Astrocyte (in vitro differentiated cells and primary cell): Measurements from ENCODE around the gene TMEM151A. TPM values are rescaled to one million over a fixed set of nuclear protein-coding genes. Genes with fewer than 3 reads are reported as not detected.
A peak's percentile ranks its signal among the peaks of the same experiment; 100 is the strongest.

ENCODE experiments used
- DNase-seq: peaks from one replicate; pipeline ENCODE4 v3.0.0-alpha.2; 2010; ENCODE audit warnings: low read depth
- FAIRE-seq: peaks from 2 replicates; lab custom pipeline; 2011; peaks lifted over from hg19 to GRCh38; lab: Jason Lieb, UNC
- H2AFZ ChIP-seq: 2 replicates; pipeline ENCODE4 v1.6.0; 2012; ENCODE audit warnings: low read depth, low read length, inconsistent platforms
- H3K27ac ChIP-seq: 2 replicates; pipeline ENCODE4 v1.5.1; 2011; ENCODE audit warnings: low read depth, low read length, inconsistent platforms
- H3K27me3 ChIP-seq: 2 replicates; pipeline ENCODE4 v1.6.0; 2011; ENCODE audit warnings: low read length, inconsistent platforms; ENCODE audit not compliant: insufficient read depth
- H3K36me3 ChIP-seq: 2 replicates; pipeline ENCODE4 v1.5.1; 2011; ENCODE audit warnings: low read length, inconsistent platforms; ENCODE audit not compliant: insufficient read depth
- H3K4me1 ChIP-seq: 2 replicates; pipeline ENCODE4 v1.5.1; 2011; ENCODE audit warnings: low read length, inconsistent platforms; ENCODE audit not compliant: insufficient read depth
- H3K4me2 ChIP-seq: 2 replicates; pipeline ENCODE4 v1.6.0; 2012; ENCODE audit warnings: low read length, inconsistent platforms
- H3K4me3 ChIP-seq: 2 replicates; pipeline ENCODE4 v1.5.1; 2011; ENCODE audit warnings: low read depth, mild to moderate bottlenecking, low read length, inconsistent platforms; ENCODE audit not compliant: insufficient read depth
- H3K79me2 ChIP-seq: 2 replicates; pipeline ENCODE4 v1.6.0; 2012; ENCODE audit warnings: mild to moderate bottlenecking, low read length, inconsistent platforms; ENCODE audit not compliant: insufficient read depth
- H3K9ac ChIP-seq: 2 replicates; pipeline ENCODE4 v1.6.0; 2012; ENCODE audit warnings: mild to moderate bottlenecking, low read length, inconsistent platforms
- H3K9me3 ChIP-seq: 2 replicates; pipeline ENCODE4 v1.5.1; 2012; ENCODE audit warnings: low read depth, mild to moderate bottlenecking, low read length, inconsistent platforms; ENCODE audit not compliant: insufficient read depth
- H4K20me1 ChIP-seq: 2 replicates; pipeline ENCODE4 v1.6.0; 2012; ENCODE audit warnings: low read length, inconsistent platforms; ENCODE audit not compliant: insufficient read depth
- H3K27ac Mint-ChIP-seq: one replicate; pipeline ENCODE4 v1.8.0; 2021; ENCODE audit warnings: mild to moderate bottlenecking, mixed read lengths; ENCODE audit not compliant: unreplicated experiment
- H3K27me3 Mint-ChIP-seq: one replicate; pipeline ENCODE4 v1.8.0; 2021; ENCODE audit warnings: low read depth, mixed read lengths; ENCODE audit not compliant: unreplicated experiment
- H3K36me3 Mint-ChIP-seq: one replicate; pipeline ENCODE4 v1.8.0; 2021; ENCODE audit warnings: low read depth, mixed read lengths; ENCODE audit not compliant: unreplicated experiment
- H3K4me1 Mint-ChIP-seq: one replicate; pipeline ENCODE4 v1.8.0; 2021; ENCODE audit warnings: low read depth, mixed read lengths; ENCODE audit not compliant: unreplicated experiment
- H3K4me3 Mint-ChIP-seq: one replicate; pipeline ENCODE4 v1.8.0; 2021; ENCODE audit warnings: mild to moderate bottlenecking, moderate library complexity, mixed read lengths; ENCODE audit not compliant: unreplicated experiment
- H3K9me3 Mint-ChIP-seq: one replicate; pipeline ENCODE4 v1.8.0; 2021; ENCODE audit warnings: mild to moderate bottlenecking, mixed read lengths; ENCODE audit not compliant: unreplicated experiment
- CTCF ChIP-seq: IDR thresholded peaks from 2 replicates; pipeline ENCODE4 v1.5.1; 2011; ENCODE audit warnings: low read depth, mild to moderate bottlenecking, inconsistent platforms, low read length, moderate library complexity; ENCODE audit not compliant: insufficient read depth
- EZH2 ChIP-seq: IDR thresholded peaks from 2 replicates; pipeline ENCODE4 v1.6.1; 2012; ENCODE audit warnings: mild to moderate bottlenecking, low read length, inconsistent platforms; ENCODE audit not compliant: insufficient read depth
- total RNA-seq: library from RNA; stranded (reverse); gene quantifications from 2 replicates; pipeline ENCODE4 v1.2.1, GENCODE V29; 2021

Gene TMEM151A
- total RNA-seq, 1 donor from 2014 or later: 2.0 TPM

GRCh38 chr11:66337103-66337899 lies 45.6 kb downstream of the TMEM151A start:
- peaks cover 31% of the 10 kb centered on the region for H3K4me1 Mint-ChIP-seq
- H3K4me3 ChIP-seq: no peak overlapping the region

GRCh38 chr11:66338276-66339161 lies 46.8 kb downstream of the TMEM151A start:
- Histone ChIP-seq H3K79me2 (peaks cover 38% of the 10 kb centered on the region), H3K9me3 (no peaks in the 10 kb centered on the region), H3K27me3 (no peaks in the 10 kb centered on the region), H3K27ac (peak overlapping the region; percentile 96), H3K36me3 (peaks cover 3% of the 10 kb centered on the region), H2AFZ (no peak overlapping the region), H3K4me3 (no peak overlapping the region), H3K4me1 (peaks cover 45% of the 10 kb centered on the region), H3K4me2 (peak overlapping the region; percentile 99), H4K20me1 (peaks cover 46% of the 10 kb centered on the region), H3K9ac (peak overlapping the region; percentile 80)
- no peaks in the 10 kb centered on the region for H3K9me3 Mint-ChIP-seq
- peaks cover 7% of the 10 kb centered on the region for H3K36me3 Mint-ChIP-seq
- DNase-seq (no peak), FAIRE-seq (no peak)
- no peak for TF ChIP-seq EZH2
- no peak for TF ChIP-seq CTCF
- no peak overlapping the region for H3K4me3 Mint-ChIP-seq
- peaks cover 39% of the 10 kb centered on the region for H3K4me1 Mint-ChIP-seq
- no peaks in the 10 kb centered on the region for H3K27me3 Mint-ChIP-seq
- peak overlapping the region; percentile 47 for H3K27ac Mint-ChIP-seq

More at GRCh38 chr11:66337103-66337899, 45.6 kb downstream of the TMEM151A start:
- H2AFZ ChIP-seq: no peak overlapping the region
- peaks cover 47% of the 10 kb centered on the region for H3K4me1 ChIP-seq
- H3K9me3 ChIP-seq: no peaks in the 10 kb centered on the region
- Mint-ChIP-seq H3K9me3 (no peaks in the 10 kb centered on the region), H3K4me3 (peak overlapping the region; percentile 88), H3K27ac (peak overlapping the region; percentile 99), H3K36me3 (peaks cover 9% of the 10 kb centered on the region), H3K27me3 (no peaks in the 10 kb centered on the region)
- peak overlapping the region; percentile 80 for H3K9ac ChIP-seq
- H3K4me2 ChIP-seq: peak overlapping the region; percentile 99
- no peak for FAIRE-seq
- peak; percentile 53 for DNase-seq
- H3K27me3 ChIP-seq: no peaks in the 10 kb centered on the region
- TF ChIP-seq EZH2: no peak
- no peak for TF ChIP-seq CTCF
- H3K79me2 ChIP-seq: peaks cover 32% of the 10 kb centered on the region
- peaks cover 6% of the 10 kb centered on the region for H3K36me3 ChIP-seq
- peaks cover 47% of the 10 kb centered on the region for H4K20me1 ChIP-seq
- H3K27ac ChIP-seq: peak overlapping the region; percentile 96
